NCI-H748 (cell line): ENCODE measurements around the gene NUBPL.
"Not testable (repeated sequence)": the region's sequence is repeated elsewhere in the genome, so short reads cannot be mapped to it uniquely, and the experiment has no call there.

Experiments
- DNase-seq: peaks from one replicate; lab custom pipeline; 2025; ENCODE audit not compliant: unreplicated experiment; lab: John Stamatoyannopoulos, UW

NUBPL gene

DNA sequence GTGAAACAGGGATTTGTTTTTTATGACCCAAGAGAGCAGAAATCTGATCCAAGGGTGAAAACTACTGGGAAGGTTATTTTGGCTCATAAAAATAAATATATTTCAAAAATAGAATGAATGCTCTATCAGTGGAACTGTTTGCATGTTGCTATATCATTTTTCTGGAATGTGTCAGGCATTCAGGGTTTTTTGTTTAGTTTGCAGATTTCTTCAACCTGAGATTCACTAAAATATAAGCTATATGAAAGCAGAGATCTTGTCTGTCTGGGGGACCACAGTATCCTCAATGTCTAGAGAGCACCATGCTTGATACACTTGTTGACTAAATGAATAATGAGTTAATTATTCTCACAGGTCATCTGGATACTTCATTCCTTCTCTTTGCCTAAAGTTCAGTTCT, 165.1 kb downstream of the NUBPL start:
- DNase-seq: no peak

GRCh38 chr14:31727797-31728196, 166.6 kb downstream of the NUBPL start:
- no peak for DNase-seq

DNA sequence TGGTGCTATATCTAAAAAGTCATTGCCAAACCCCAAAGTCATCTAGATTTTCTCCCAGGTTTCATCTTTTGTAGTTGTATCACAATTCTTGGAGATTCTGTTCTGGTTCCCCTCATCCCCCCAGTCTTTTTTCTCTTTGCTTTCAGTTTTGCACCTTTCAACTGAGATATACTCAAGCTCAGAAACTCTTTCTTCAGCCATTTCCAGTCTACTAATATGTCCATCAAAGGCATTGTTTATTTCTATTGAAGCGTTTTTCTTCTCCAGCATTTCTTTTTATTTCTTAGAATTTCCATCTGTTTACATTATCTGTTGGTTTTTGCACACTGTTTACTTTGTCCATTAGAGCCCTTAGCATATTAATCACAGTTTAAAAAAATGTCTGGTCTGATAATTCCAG, 179.5 kb downstream of the NUBPL start:
- DNase-seq: no peak

DNA sequence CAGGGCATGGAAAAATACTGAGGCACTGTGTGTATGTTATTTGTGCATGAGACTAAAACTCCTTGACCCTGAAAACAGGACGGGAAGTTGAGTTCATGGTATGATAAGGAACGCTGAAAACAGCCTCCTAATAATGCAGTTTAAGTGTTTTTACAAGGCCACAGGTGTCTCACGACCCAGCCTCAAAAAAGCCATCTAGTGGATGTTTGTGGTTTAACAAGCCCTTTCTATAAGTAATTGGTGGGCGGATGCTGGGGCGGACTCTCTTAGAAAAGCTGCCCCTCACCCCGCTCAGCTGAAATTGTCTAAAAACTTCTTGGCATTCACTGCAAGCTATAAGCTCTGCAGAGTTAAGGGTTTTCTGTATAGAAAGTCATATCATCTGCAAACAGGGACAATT, 184.5 kb downstream of the NUBPL start:
- no peak for DNase-seq

DNA sequence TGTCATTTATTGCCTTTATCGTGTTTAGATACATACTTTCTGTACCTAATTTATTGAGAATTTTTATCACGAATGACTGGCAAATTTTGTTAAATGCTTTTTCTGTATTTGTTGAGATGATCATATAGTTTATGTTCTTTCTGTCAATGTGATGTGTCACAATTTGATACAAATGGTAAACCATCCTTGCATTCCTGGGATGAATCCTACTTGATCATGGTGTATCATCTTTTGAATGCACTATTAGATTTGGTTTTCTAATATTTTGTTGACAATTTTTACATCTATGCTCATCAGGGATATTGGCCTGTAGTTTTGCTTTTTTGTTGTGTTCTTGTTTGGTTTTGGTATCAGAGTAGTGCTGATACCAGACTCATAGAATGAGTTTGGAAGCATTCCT, 185.1 kb downstream of the NUBPL start:
- no peak for DNase-seq

- DNase-seq: no peak
Observed at GRCh38 chr14:31749275-31749674, 188.1 kb downstream of the NUBPL start.

GRCh38 chr14:31751047-31751446, 189.8 kb downstream of the NUBPL start:
- not testable (repeated sequence) for DNase-seq

GRCh38 chr14:31752867-31753661, 191.9 kb downstream of the NUBPL start:
- DNase-seq: no peak

- no peak for DNase-seq
Observed at GRCh38 chr14:31758941-31759340, 197.7 kb downstream of the NUBPL start.

- DNase-seq: no peak
Observed at GRCh38 chr14:31760277-31760676, 199.1 kb downstream of the NUBPL start.

GRCh38 chr14:31761325-31761724, 200.1 kb downstream of the NUBPL start:
- no peak for DNase-seq

DNA sequence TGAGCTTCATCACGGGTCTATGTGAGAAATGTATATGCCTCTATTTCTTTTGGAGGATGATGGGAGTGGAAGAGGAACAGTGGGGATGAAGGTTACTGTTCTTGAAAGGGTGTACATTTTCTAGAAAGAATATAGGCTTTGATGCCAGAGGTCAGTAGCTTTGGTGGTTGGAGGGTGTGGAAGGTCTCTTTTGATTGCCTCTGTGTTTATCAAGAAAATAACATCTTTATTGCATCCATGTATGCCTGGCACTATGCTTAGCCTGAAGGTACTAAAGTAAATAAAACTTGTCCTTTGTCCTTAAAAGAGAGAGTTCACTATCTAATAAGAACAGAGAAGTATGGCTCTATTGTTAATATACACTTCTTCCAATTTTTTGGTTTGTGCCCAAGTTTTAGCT, 201.8 kb downstream of the NUBPL start:
- DNase-seq: no peak

- no peak for DNase-seq
Observed at GRCh38 chr14:31766315-31766892, 205.2 kb downstream of the NUBPL start.

DNA sequence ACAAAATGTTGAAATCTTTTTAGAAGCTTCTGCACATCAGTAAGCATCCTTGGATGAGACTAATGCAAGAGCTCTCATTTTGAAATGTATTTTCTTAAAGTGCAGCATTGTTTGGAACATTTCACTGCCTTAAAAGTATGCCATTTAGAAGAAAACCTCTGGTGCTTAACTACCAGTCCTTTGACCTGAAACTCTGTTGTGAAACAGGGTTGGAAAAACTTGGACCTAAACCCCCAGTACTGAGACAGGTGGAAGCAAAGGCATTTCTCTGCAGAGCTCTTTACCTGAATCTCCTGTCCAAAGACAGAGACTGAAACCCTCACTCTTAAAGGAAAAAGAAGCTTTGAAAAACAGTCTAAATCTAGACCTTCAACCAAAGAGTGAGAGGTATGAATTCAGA, 207.2 kb downstream of the NUBPL start:
- no peak for DNase-seq

GRCh38 chr14:31770271-31770670, 209.1 kb downstream of the NUBPL start:
- DNase-seq: no peak

DNA sequence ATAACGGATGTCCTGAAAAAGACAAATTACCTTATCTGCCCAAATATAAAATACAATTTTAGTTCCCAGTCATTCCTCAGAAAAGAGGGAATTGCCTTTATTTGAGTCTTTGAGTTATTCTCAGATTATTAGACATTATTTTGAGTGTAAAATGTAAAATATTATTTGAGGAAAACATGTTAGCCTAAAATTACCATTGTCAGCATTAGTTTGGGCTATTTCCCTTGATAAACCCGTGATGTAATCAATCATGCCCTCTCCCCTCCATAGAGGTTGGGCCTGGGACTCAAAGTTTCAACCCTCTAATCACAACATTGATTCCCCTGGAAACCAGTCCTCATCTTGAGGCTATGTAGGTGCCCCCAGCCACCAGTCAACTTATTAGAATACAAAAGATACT, 213.4 kb downstream of the NUBPL start:
- no peak for DNase-seq

- DNase-seq: no peak
Observed at GRCh38 chr14:31777312-31777711, 216.1 kb downstream of the NUBPL start.

GRCh38 chr14:31781578-31781977, 220.4 kb downstream of the NUBPL start:
- no peak for DNase-seq

DNA sequence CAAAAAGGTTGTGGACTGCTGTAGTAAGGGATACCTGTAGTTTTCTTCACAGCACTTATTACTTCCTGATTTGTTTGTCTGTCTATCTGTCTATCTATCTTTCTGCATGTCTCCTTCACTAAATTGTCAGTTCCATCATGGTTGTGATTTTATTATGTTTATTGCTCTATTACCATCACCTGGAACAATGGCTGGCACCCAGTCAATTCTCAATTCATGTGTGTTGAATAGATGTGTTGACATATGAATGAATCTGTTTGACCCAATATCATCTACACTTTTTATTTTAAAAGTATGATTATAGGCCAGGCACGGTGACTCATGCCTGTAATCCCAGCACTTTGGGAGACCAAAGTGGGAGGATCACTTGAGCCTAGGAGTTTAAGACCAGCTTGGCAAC, 224.4 kb downstream of the NUBPL start:
- peak; percentile 15 for DNase-seq

DNA sequence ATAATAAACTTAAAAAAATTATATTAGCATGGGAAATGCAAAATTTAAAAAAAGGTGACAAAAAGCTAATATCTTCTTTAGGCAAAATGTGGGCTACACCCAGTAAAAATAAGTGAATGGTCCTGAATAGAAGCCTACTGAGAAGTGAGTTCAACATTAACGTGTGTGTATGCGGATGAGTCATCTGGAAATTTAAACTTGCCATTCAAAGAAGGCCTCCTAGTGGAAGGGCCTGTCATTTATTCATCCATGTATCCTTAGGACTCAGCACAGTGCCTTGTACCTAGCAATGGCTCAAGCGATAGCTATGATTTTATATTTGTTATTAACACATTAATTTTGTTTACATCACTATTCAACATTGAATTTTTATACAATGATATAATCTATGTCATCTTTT, 226.2 kb downstream of the NUBPL start:
- DNase-seq: no peak

- no peak for DNase-seq
Observed at GRCh38 chr14:31788340-31788739, 227.1 kb downstream of the NUBPL start.

DNA sequence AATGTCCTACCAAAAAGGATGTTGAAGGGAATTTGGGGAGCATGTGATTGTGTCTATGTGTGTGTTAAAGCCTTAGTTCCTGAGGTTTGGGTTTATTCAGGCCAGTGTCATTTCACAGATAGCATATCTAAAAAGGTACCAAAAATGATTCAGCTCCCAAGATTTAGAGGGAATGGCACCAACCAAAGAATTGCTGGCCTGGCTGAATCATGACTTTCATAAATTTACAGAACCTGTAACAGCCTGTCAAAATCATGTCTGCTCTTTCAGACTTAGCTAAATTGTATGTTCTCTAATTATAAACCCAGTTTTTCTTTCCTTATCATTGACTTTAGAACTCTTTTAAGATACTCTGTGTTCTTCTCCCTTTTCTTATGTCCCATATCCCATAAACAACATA, 231.5 kb downstream of the NUBPL start:
- DNase-seq: no peak

DNA sequence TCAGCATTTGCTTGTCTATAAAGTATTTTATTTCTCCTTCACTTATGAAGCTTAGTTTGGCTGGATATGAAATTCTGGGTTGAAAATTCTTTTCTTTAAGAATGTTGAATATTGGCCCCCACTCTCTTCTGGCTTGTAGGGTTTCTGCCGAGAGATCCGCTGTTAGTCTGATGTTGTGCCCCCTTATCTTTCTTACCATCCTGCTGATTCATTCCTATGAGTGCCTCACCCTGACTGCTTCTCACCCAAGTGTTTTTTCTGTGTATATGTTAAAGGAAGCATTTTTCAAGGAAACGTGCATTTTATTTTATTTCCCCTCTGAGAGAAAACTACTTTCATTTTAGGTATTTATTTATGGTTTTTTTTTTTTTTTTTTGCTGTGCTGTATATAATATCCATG, 236.7 kb downstream of the NUBPL start:
- not testable (repeated sequence) for DNase-seq
